Subcutaneous abdominal adipose tissue (tissue), 5 donors: Measurements from ENCODE around the gene FES.

Experiments
- H3K27ac ChIP-seq: one replicate; pipeline ENCODE4 v1.7.0; 2013; ENCODE audit warnings: low read depth, mild to moderate bottlenecking, inconsistent platforms, low read length, moderate library complexity
- H3K27me3 ChIP-seq, 5 donors: one replicate each; pipeline ENCODE4 v1.7.0; 2013; ENCODE audit warnings: low read length in 5 of 5, inconsistent platforms in 1 of 5; ENCODE audit not compliant: control insufficient read depth in 5 of 5, insufficient read depth in 4 of 5
- H3K36me3 ChIP-seq, 5 donors: one replicate each; pipeline ENCODE4 v1.7.0; 2013; ENCODE audit warnings: low read length in 5 of 5; ENCODE audit not compliant: control insufficient read depth in 5 of 5, insufficient read depth in 5 of 5
- H3K4me1 ChIP-seq, 5 donors: one replicate each; pipeline ENCODE4 v1.7.0; 2013; ENCODE audit warnings: low read length in 5 of 5, mild to moderate bottlenecking in 3 of 5, moderate library complexity in 1 of 5; ENCODE audit not compliant: control insufficient read depth in 5 of 5, insufficient read depth in 5 of 5
- H3K4me3 ChIP-seq, 5 donors: one replicate each; pipeline ENCODE4 v1.7.0; 2013; ENCODE audit warnings: low read length in 5 of 5, low read depth in 1 of 5
- H3K9ac ChIP-seq, 5 donors: one replicate each; pipeline ENCODE4 v1.7.0; 2013; ENCODE audit warnings: low read length in 5 of 5, mild to moderate bottlenecking in 4 of 5, moderate library complexity in 3 of 5
- H3K9me3 ChIP-seq, 5 donors: one replicate each; pipeline ENCODE4 v1.7.0; 2013; ENCODE audit warnings: low read length in 5 of 5; ENCODE audit not compliant: control insufficient read depth in 5 of 5
- donor health status: healthy.
- donor health status: healthy.
- donor health status: healthy.
- donor health status: healthy.
- donor health status: healthy.

FES gene

DNA sequence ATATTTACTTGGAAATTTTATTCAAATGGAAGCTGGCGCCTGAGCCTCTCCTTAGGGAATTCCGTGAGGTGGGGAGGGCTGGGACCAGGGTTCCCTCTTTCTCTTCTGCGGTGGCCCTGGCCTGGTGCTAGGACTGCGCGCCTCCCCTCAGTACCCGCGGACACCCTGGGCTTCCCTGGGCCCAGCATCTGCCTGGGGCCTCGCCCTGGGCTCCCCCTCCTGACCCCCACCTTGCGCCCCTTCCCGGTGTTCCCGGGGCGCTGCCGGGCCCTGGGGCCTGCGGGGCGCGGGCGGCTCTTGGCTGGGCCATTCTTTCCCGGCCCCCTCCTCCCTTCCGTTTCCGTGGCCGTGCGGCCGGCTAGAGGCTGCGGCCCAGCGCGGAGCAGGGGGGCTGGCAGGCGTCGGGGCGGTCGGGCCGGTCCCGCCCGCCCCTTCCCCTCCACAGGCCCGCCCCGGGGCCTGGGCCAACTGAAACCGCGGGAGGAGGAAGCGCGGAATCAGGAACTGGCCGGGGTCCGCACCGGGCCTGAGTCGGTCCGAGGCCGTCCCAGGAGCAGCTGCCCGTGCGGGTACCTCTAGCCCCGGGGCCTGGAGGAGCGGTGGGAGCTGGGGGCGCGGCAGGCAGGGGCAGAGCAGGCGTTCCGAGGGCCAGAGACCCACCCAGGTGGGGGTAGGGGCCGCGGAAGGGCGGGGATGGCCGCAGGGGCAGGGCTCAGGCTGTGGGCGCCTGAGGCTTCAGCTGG, at the start of gene FES:
Gene FES (plus strand): TSS at position 529 of the 743 bp plus-strand sequence. CDS start 542 bp downstream, outside the sequence.
- peaks cover 5 to 44% (median 36%) of the 10 kb centered on the region in 5 donors for H3K4me1 ChIP-seq
- no peaks in the 10 kb centered on the region for H3K9me3 ChIP-seq
- H3K36me3 ChIP-seq, result peaks cover 0 to 55% (median 47%) of the 10 kb centered on the region in 5 donors
- H3K4me3 ChIP-seq, result peak within 1 kb of the TSS; percentile 52 to 83 (median 74)
- peak within 1 kb of the TSS; percentile 89 for H3K27ac ChIP-seq
- no peaks in the 10 kb centered on the region for H3K27me3 ChIP-seq
- peak within 1 kb of the TSS; percentile 75 to 94 (median 90) for H3K9ac ChIP-seq

- Histone ChIP-seq H3K4me3 (no peak overlapping the region), H3K36me3 (no peaks in the 10 kb centered on the region), H3K4me1 (peaks cover 0 to 10% (median 0%) of the 10 kb centered on the region in 5 donors), H3K9me3 (no peaks in the 10 kb centered on the region), H3K27me3 (no peaks in the 10 kb centered on the region), H3K27ac (no peak overlapping the region), H3K9ac (no peak overlapping the region)
These were observed 49.7 kb upstream of the FES start for GRCh38 chr15:90834626-90835025.

DNA sequence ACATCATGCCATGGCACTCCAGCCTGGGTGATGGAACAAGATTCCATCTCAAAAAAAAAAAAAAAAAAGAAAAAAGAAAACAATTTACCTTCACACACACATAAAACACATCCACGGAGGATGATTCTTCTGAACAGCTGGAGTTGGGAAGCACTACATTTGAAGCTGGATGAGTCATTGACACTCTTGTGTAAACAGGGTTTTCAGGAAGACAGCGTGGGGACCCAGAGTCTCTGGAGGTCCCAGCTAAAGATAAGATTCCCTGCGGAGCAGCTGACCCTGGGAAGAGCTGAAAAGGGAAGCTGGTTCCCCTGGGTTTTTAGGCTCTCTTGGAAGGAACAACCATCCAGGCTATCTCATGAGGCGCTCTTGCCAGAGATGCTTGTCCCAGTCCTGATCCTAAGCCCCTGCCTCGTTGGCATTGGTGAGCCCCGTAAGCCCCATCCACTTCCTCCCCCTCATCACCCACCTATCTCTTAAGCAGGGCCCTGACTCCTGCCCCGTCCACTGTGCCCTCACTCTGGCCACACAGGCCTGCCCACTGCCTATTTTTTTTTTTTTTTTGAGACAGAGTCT, 47.9 kb upstream of the FES start:
- Histone ChIP-seq H3K4me1 (peaks cover 0 to 9% (median 0%) of the 10 kb centered on the region in 5 donors), H3K27me3 (no peaks in the 10 kb centered on the region), H3K36me3 (no peaks in the 10 kb centered on the region), H3K9ac (no peak overlapping the region), H3K9me3 (no peaks in the 10 kb centered on the region), H3K27ac (no peak overlapping the region), H3K4me3 (no peak overlapping the region)

DNA sequence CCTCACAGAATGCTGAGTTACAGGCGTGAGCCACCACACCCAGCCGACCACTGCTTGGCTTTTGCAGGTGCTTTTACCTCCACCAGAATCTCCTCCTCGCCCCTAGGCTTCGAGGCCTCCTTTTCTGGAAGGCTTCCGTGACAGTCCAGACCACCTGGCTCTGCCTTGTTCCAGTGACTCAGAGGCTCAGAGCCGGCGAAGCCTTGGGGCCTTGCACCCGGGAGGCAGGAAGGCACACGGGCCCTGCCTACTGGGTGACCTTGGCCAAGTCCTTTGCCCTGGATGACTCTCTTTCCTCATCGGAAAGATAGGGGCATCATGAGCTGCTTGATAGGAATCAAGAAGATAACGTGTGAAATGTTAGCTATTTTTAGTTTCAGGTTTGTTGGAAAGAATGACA, 47.2 kb upstream of the FES start:
- Histone ChIP-seq H3K9me3 (no peaks in the 10 kb centered on the region), H3K4me3 (no peak overlapping the region), H3K4me1 (peaks cover 0 to 9% (median 0%) of the 10 kb centered on the region in 5 donors), H3K36me3 (no peaks in the 10 kb centered on the region), H3K27me3 (no peaks in the 10 kb centered on the region), H3K27ac (no peak overlapping the region), H3K9ac (no peak overlapping the region)

DNA sequence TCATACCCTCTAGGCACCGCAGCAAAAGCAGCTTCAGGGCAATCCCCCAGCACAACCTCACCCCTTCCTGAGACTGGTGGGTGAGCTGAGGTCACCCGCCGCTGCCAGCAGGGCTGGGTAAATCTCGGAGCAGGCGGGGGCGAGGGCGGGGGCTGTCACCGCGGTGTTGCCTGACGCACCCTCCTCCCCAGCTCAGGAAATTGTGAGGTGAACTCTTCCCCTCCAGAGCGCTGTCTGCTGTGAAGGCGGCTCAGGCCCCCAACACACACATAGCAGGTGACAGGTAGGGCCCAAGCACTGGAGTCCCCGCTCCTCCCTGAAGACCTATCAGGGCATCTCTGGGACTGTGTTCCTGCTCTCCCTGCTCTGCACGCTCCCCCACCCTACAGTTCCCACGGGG, 46.2 kb upstream of the FES start:
- H3K4me3 ChIP-seq, result no peak overlapping the region
- no peak overlapping the region for H3K9ac ChIP-seq
- H3K4me1 ChIP-seq, result peaks cover 0 to 9% (median 0%) of the 10 kb centered on the region in 5 donors
- no peaks in the 10 kb centered on the region for H3K9me3 ChIP-seq
- no peaks in the 10 kb centered on the region for H3K36me3 ChIP-seq
- H3K27ac ChIP-seq, result no peak overlapping the region
- H3K27me3 ChIP-seq, result no peaks in the 10 kb centered on the region

DNA sequence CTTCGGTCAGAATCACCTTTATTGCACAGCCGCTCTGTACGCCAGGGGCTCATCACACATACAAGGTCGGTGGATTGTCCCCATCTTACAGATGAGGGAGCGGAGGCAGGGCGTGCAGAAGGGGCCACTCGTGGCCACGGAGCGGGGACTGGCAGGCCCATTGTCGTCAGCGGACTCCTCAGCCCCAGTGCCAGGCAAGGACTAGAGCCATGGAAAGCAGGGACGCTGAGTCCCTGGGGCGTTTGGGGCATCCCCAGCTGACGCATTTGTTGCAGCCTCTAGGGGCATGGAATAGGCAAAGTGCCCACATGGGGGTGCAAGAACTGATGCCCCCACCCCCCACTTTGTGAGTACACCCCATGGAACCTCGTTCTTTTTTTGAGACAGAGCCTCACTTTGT, 45.8 kb upstream of the FES start:
- Histone ChIP-seq H3K27ac (no peak overlapping the region), H3K4me3 (no peak overlapping the region), H3K4me1 (peaks cover 0 to 9% (median 0%) of the 10 kb centered on the region in 5 donors), H3K27me3 (no peaks in the 10 kb centered on the region), H3K36me3 (no peaks in the 10 kb centered on the region), H3K9me3 (no peaks in the 10 kb centered on the region), H3K9ac (no peak overlapping the region)

DNA sequence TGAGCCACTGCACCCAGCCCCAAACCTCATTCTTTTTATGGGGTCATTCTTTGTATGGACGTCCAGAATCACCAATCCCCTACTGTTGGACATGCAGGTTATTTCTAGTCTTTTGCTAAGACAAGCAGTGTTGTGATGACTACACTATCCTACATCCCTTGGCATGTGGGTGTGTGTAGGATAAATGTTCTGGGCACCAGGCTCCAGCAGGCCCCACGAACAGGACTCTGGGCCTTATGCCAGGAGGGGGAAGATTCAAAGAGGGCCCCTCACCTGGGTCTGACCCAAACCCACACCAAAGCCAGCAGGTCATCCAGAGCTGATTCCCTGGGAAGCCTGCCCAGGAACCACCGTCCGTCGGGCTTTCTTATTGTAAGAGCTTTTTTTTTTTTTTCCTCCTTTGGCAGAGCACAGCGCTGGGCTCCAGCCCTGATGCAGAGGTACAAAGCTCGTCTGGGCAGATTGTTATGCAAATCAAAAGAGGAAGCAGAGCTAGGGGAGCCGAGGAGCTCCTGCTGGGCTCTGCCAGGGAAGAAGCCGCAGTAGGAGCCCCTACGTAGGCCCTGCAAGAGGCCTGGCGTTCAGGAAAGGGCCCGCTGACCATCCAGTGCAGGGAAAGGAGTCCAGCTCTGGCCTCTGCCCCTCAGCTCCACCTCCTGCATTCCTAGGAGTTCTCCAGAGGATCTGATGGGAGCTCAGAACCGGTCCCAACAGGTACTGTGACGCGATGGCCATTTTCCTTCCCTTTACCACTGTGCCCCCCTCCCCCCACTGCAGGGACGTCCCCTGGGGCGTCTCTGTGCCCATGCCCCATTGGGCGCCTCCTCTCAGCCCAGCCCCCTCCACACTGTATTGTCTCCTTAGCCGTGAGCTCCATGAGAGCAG, 44.9 kb upstream of the FES start:
- Histone ChIP-seq H3K9ac (peak overlapping the region in 3 of 5 donors; percentile 6 to 51 (median 35)), H3K4me3 (peak overlapping the region in 3 of 5 donors; percentile 2 to 46 (median 27)), H3K36me3 (no peaks in the 10 kb centered on the region), H3K4me1 (peaks cover 0 to 9% (median 0%) of the 10 kb centered on the region in 5 donors), H3K27ac (no peak overlapping the region), H3K27me3 (no peaks in the 10 kb centered on the region), H3K9me3 (no peaks in the 10 kb centered on the region)

GRCh38 chr15:90840157-90840855, 44.0 kb upstream of the FES start:
- peak overlapping the region in 2 of 5 donors; percentile 27 to 46 for H3K4me3 ChIP-seq
- H3K9ac ChIP-seq, result no peak overlapping the region

GRCh38 chr15:90840954-90841353, 43.4 kb upstream of the FES start:
- Histone ChIP-seq H3K36me3 (no peaks in the 10 kb centered on the region), H3K27me3 (no peaks in the 10 kb centered on the region), H3K4me3 (no peak overlapping the region), H3K4me1 (peaks cover 0 to 16% (median 0%) of the 10 kb centered on the region in 5 donors), H3K9ac (no peak overlapping the region), H3K9me3 (no peaks in the 10 kb centered on the region), H3K27ac (no peak overlapping the region)

More at GRCh38 chr15:90840157-90840855, 44.0 kb upstream of the FES start:
- Histone ChIP-seq H3K4me1 (peaks cover 0 to 13% (median 0%) of the 10 kb centered on the region in 5 donors), H3K36me3 (no peaks in the 10 kb centered on the region), H3K27me3 (no peaks in the 10 kb centered on the region), H3K27ac (no peak overlapping the region), H3K9me3 (no peaks in the 10 kb centered on the region)
